SHP77 treated with DMSO at 0.1 percent for 48 hours (cell line): ENCODE results near the gene ELL2.
"Not testable (repeated sequence)": the region's sequence is repeated elsewhere in the genome, so short reads cannot be mapped to it uniquely, and the experiment has no call there.

Experiments used
- DNase-seq: peaks from one replicate; lab custom pipeline; 2025; lab: John Stamatoyannopoulos, UW

ELL2 gene

DNA sequence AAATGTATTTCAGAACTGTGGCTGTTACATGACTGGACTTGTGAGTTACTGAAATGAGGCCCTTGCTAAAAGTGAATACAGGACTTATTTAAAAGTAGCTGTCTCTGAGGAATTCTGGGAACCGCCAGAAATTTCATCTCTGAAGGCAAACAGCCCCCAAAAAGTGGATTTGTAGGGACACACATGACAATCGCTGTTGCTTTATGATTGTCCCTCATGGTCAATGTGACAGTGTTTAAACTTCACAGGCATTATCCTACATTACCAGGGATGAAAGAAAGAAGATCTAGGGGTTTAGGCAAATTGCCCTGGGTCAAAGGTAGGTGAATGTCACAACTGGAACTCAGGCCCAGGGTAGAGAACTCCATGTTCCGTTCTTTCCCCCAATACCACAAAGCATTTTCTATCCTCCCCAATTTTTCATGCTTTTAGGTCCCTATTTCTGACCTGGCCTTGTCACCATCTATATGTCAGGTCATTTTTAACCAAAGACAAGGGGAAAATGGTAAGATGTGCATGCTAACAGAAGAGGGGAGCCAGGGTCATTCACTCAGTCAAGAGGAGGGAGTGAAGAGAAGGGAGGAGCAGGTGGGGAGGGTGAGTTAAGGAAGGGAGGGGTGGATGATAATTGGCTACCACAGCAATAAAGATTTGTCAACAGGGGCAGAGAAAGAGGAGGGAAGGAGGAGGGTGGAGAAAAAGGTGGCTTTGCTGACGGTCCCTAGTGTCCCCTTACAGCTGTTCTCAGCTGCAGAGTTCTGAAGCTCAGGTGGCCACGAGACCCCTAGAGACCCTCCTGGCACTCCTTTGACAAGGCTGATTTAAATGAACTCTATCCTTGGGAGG is 81.3 kb downstream of the ELL2 start:
- no peak for DNase-seq

DNA sequence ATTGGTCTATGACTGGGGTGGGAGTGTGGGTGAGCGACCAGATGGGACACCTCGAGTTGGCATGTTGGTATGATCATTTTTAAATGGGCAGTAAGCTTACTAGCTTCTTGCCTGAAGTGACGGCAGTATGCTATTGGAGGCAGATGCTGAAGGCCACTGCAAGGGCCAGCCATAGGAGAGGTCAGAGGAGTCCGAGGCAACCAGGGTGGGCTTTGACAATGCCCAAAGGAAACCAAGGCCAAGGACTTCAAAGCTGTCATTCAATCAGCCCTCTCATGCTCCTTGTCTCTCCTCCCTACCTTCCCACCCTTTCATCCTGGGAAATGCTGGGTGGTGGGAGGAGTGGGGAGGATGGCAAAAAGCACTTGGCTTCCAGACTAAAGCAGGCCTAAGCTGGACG is 82.0 kb downstream of the ELL2 start:
- DNase-seq, result no peak

DNA sequence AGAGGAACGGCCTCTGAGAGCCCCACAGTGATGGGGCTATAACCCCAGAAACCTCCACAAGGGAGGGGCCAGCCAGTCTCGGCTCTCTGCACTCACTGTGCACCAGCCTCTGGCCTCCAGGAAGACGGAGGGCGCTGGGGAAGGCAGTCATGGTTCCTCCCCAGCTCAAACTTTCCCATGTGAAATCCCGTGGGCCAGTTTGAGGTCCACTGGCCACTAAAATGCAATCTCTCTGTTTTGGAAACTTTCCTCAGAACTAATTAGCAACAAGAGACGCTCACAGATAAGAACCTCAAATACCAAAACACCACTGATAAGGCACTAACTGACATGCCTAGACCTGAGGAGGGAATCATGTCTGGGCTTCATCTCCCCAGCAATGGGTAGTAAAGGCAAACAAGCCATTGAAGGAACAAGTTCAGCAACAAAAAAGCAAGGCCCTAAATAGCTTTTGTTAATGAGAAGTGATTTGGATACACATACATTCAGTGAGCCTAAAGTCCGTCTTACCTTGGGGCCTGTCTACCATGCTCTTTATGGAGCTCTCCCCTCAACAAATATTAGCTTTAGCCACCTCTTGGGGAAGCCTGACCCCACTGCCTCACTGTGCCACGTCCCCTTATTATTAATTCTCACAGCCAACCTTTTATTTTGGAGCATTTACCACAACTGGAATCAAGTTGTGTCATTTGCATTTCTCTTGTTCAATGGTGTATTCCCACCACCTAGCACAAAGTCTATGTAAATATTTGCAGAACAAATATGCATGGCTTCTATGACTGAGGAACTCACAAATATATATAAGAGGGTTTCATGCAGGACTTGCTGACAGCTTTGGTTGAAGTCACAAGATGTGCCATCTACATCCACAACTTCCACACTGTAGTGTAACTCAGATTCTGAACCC is 83.0 kb downstream of the ELL2 start:
- DNase-seq, result no peak

DNA sequence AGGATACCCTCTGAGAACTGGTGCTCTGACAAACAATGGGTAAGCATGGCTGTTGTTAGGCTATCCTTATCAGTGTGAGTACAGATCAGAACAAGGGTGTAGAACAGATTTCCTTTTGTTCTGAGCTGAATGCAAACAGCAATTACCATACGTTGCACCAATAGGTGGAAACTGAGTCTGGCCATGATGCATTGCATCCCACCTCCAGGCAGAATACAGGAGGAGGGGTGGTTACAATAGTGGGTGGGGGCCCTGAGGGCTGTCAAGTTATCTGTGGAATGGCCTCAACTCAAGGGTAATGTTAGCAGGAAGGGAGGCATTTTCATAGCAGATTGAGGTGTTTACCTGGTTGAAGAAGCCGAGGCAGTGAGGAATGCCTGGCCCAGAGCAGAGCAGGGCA is 84.9 kb downstream of the ELL2 start:
- no peak for DNase-seq

DNA sequence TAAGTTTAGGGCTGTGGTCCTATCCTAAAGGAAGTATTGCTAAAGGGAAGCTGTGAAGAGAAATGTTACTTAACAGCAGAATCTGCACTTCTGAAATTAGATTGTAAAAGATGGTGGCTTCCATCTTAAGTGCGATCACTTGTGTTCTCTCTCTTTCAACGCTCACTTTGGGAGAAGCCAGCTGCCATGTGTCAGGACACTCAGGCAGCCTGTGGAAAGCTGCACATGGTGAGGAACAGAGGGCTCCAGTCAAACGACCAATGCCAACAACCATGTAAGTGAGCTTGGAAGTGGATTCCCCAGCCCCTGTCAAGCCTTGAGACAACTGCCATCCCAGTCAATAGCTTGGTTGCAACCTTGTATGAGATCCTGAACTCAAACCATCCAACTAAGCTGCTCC is 87.4 kb downstream of the ELL2 start:
- no peak for DNase-seq

DNA sequence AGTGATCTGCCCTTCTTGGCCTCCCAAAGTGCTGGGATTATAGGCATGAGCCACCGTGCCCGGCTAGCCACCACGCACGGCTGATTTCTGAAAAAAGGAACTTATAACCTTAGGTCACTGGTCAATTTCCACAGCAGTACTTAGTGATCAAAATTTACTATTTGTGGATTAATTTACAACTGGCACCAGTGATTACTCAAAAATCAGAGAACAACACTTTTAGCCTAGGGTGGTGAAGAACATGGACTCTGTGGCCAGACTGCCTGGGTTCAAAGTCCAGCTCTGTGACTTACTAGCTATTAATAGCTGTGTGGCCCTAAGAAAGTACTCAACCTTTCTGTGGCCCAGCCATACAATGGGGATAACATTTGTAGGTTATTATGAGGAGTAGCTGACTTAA is 88.3 kb downstream of the ELL2 start:
- no peak for DNase-seq

DNA sequence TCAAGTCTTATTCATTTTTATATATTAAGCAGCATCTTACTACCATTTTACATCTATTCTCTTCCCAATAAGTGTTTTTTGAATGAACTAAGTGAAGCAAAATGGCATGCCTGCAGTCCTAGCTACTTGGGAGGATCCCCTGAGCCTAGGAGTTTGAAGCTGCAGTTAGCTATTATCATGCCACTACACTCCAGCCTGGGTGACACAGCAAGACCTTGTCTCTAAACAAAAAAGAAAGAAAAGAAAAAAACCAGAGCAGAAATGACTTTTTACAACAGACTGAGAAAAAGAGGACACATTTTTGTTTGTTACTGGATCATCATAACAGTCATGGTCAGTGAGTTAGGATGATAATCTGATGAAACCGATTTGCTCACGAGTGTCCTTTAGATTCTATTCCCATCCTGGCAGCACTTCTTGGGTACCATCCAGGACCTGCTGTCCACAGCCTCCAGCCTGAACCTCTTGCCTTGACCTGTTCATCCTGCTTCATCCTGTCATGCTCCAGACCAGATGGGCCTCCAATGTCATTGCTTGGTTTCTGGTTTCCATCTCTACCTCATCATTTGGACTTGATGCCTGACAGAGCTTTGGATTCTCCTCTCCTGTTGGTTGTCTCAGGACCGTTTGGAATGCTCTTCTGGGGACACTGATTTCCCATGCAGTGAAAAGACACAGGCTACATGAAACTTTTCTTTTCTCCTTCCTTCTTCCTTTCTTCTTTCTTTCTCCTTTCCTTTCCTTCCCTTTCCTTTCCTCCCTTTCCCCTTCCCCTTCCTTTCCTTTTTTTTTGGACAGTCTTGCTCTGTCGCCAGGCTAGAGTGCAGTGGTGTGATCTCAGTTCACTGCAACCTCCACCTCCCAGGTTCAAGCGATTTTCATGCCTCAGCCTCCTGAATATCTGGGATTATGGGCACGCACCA is 89.0 kb downstream of the ELL2 start:
- no peak for DNase-seq

DNA sequence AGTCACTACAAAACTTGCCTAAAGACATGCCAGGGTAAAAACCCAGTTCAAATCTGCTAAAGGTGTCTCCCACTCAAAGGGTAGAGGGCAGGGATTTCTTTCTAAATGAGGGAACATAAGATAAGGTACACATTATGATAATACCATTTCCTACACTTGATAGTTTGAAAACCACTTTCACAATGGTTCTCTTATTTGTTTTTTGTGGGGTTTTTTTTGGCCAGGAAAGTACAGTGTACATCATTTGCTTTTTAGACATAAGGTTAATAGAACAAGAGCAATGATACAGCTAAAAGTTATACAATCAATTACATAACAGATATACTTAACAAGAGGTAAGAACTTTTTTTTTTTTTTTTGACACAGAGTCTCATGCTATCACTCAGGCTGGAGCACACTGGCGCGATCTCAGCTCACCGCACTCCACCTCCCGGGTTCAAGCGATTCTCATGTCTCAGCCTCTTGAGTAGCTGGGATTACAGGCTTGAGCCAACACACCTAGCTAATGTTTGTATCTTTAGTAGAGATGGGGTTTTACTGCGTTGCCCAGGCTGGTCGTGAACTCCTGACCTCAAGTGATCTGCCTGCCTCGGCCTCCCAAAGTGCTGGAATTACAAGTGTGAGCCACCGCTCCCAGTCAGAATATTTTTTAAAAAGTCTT is 90.4 kb downstream of the ELL2 start:
- no peak for DNase-seq

DNA sequence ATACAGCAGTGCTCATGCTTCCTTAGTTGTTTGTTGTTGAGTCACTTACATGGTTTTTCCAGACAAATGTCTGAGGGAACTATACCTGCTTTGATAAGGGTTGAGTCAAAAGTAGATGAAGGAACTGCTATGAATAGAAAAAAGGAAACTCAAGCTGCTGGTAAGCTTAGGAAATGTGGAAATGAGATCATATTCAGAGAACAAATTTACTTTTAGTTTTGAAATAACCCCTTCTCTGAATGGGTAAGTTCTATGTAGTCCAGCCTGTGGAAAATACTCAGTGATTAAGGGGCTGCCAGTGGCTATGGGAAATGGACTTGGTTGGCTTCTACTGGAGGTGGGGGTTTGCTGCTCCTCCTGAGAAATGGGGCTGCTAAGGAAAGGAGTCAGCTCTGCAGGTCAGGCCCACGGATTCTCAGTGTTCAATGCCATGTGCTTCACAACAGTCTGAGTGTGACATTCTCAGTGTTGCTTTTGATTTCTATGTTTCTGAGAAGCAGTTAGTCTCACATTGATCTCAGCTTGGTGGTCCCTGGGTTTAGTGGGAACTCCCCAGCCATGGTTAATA is 91.5 kb downstream of the ELL2 start:
- DNase-seq, result no peak

DNA sequence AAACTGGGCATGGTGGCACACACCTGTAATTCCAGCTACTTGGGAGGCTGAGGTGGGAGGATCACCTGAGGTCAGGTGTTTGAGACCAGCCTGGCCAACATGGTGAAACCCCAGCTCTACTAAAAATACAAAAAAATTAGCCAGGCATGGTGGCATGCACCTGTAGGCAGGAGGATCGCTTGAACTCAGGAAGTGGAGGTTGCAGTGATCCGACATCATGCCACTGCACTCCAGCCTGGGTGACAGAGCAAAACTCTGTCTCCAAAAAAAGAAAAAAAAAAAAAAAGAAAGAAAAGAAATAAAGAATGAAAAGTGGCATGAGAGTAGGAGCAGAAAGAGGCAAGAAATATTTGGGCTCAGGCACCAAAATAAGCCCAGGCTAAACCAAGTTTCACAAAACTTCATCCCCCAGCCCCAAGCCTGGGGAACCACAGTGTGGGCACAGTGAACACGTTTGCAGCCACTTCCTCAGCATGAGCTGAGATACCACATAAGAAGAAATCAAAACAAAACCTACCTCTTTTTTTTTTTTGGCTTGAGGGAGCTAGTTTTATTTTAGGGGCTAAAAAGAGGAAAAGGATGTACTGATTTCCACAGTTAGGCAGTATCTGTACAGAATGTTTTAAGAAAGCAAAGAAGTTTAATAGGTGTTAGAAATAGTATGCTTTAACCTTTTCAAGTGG is 92.3 kb downstream of the ELL2 start:
- DNase-seq, result not testable (repeated sequence)

DNA sequence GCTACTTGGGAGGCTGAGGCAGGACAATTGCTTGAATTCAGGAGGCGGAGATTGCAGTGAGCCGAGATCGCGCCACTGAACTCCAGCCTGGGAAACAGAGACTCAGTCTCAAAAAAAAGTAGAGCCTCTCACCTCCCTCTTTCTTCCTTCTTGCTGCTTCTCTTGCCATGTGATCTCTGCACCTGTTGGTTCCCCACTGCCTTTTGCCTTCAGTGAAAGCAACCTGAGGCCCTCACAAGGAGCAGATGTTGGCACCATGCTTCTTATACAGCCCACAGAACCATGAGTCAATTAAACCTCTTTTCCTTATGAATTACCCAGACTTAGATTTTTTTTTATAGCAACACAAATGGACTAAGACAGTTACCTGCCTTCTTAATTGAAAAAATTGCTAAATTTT is 93.5 kb downstream of the ELL2 start:
- no peak for DNase-seq

DNA sequence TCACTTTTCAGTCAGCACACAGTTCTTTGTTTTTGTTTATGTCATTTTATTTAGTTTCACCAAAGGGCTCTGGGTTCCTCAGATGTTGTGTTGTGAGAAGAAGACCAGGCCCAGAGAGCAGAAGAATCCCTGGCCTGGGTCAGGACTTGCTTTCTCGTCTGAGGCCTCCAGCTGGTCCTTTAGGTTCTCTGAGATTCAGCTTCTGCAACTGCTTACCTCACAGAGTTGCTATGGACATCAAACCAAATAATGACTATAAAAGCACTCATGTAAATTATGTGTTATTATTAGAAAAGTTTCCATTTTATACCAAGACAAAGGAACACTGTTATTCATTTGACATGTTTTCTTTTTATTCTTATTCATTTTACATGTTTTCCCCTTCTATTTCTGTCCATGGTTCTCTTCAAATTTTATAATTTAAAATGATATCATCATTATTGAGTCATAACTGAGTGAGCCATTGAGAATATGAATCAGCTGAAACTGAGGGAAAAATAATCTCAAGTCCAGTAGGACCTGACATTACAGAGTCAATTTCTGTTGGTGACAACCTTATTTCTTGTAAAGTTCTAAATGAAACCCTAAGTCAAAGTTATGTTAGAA is 95.1 kb downstream of the ELL2 start:
- no peak for DNase-seq

DNA sequence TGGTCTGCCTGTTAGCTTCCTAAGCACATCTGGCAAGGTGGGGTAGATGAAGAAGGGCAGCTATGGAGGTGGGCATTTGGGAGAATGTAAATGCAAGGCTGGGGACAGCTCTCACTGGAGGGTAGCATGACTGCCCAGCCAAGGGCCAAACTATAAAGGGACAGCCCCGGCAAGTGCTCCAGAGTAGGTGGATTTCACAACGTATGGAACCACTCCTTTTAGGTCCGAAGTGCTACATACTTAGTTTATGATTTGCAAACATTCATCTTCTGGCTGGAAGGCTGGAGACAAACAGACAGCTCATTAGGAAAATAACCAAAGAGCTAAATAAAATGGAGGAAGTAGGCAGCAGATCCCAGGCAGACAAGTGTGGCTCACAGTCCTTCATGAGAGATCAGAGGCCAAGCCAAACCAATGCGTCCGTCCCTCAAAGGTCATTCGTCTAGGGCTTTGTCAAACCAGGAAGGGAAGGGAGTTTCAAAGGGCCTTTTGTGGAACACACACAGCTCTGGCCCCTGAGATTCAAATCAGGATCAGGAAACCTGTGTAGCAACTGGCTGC is 96.6 kb downstream of the ELL2 start:
- DNase-seq, result peak; percentile 48

DNA sequence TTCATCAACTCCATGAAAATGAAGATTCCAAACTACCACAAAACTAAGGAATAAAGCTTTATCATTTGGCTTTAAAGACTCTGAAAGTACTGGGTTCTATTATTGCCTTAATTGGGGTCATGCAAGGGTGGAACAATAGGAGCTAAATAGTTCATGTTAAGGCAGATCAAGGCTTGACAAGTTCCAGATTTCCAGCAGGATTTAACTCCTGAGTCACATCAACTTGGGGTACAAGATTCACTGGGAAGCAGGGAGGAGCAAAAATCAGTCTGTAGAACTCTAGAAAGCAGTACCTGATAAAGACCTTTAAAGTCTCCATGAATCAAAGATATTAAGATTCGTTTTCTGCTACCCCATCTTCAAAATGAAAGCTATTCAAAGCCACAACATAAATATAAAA is 97.2 kb downstream of the ELL2 start:
- no peak for DNase-seq

DNA sequence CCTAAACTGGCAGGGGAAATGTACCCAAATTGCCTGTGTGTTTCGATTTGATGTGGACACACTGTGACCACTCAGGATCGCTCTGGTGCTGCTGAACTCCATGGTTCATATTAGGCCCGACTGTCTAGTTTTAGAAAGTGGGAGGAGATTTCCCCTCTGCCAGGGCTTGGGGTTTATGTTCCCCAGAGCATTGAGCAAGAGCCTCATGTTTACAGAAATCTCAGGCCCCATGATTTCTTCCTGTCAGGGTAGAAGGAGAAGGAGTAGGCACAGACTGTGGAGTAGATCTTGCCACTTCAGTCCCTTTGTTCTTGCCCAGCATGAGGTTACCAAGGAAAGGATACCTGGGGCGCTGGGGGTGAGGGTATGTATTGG is 98.3 kb downstream of the ELL2 start:
- DNase-seq, result no peak

DNA sequence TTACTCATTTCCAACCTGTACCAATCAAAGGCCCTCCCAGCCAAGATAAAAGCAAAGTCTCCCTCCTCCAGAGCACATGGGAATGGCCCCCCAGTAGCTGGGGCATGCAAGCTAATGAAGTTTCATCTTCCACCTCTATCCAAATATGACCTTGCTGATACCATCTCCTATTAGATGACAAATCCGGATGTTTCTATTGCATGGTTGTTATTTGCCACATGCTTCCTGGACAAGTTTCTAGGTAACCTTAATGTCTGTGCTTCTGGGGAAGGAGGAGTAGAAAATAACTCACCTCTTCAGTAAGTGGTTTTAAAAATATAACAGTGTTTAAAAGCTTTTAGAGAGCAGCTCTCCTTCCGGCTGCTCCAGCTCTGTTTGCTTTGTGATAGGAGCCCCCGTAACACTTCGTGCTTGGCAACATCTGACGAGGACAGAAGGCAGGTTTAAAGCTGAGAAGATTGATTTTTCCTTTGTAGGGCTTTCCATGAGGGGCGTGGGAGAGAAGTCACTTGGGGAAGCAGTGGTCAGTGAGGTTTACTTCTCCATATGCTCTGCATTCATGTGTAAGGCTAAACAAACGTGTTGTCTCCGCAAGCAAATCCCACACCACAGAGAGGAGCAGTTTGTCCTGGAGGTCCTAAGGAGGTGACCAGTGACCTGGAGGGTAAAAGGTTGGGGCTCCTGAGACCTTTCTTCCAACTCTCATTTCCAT is 98.8 kb downstream of the ELL2 start:
- peak; percentile 32 for DNase-seq

DNA sequence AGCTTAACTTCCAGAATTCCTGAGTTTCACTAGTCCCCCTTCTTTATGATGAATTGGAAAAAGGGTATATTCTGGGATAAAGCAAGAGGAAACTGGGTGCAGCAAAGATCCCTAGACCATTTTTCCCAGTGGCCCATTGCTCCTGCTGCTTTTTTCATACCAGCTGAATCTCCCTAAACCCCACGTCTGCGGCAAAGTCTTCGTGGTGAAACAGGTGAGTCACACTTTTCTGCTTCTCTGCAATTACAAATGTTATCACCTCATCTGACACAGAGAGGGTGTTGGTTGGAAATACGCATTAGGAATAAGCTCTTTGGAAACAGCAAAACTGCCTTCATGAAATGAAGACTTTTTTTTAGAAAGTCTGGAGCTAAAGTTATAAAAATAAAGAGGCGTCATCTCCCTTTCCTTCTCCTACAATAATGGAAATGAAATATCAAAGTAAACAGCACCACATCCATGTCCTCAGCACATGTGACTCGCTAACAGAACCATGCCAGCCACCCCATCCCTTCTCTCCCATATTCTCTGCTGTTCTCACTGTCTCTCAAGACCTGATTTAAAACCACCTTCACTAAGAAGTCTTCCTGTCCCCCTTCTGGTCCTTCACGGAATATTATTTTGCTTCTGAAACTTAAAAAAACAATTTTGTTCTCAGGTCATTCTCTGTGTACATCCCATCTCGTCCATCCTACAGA is 99.6 kb downstream of the ELL2 start:
- peak; percentile 15 for DNase-seq

DNA sequence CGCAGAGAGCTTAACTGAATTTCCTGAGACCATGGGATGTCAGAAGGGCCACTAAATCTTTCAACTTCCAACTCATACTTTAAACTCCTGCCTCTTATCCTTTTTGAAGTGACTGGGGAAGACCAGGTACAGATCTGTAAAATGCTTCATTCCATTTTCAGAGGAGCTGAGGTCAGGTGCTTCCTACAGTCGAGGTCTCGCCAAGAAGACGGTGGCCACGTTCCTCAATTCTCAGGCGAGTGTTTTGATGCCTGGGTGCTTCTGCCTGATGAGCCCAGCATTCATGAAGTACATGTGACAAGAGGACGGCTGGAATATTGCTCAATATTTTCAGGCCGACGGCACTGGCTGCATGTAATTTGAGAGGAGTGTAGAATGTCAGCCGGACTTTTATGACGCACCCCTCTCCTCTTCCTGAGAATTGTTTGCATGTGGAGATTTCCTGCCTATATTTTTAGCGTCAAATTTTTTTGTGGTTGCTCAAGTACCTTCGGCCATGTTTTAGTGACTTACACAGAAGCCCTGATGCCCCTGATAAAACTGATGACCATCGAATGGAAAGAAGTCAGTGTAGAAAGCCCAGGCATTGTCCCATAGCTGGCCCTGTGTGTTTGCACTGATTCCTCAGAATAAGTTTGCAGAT is 100.3 kb downstream of the ELL2 start:
- peak; percentile 92 for DNase-seq
